Endometrium (tissue), 2 donors: Measurements from ENCODE around the gene CDHR2.
"Not testable (repeated sequence)": the region's sequence is repeated elsewhere in the genome, so short reads cannot be mapped to it uniquely, and the experiment has no call there.

Experiments used
- FAIRE-seq: peaks from 2 replicates; lab custom pipeline; 2012; peaks lifted over from hg19 to GRCh38; lab: Jason Lieb, UNC
- donor health status: control.
- donor health status: control.

The CDHR2 gene

GRCh38 chr5:176542135-176542595, 7.0 kb upstream of the CDHR2 start:
- no peak for FAIRE-seq

GRCh38 chr5:176542596-176543427, 6.3 kb upstream of the CDHR2 start:
- no peak for FAIRE-seq

- FAIRE-seq = no peak
Observed at GRCh38 chr5:176543428-176544182, 5.5 kb upstream of the CDHR2 start.

GRCh38 chr5:176545388-176545736, 3.8 kb upstream of the CDHR2 start:
- FAIRE-seq = no peak

- FAIRE-seq = no peak
Observed at GRCh38 chr5:176545737-176546509, 3.2 kb upstream of the CDHR2 start.

- FAIRE-seq = no peak
Observed at GRCh38 chr5:176547802-176548201, 1.3 kb upstream of the CDHR2 start.

- FAIRE-seq = no peak
Observed at GRCh38 chr5:176549871-176550270, 729 bp downstream of the CDHR2 start.

GRCh38 chr5:176550275-176550831, 1.2 kb downstream of the CDHR2 start:
- no peak for FAIRE-seq

GRCh38 chr5:176550937-176551336, 1.8 kb downstream of the CDHR2 start:
- not testable (repeated sequence) for FAIRE-seq

- FAIRE-seq = no peak
Observed at GRCh38 chr5:176552332-176552869, 3.3 kb downstream of the CDHR2 start.

- no peak for FAIRE-seq
Observed at GRCh38 chr5:176553260-176554085, 4.3 kb downstream of the CDHR2 start.

GRCh38 chr5:176557846-176558245, 8.7 kb downstream of the CDHR2 start:
- FAIRE-seq = no peak

- no peak for FAIRE-seq
Observed at GRCh38 chr5:176559683-176560082, 10.5 kb downstream of the CDHR2 start.

- FAIRE-seq = no peak
Observed at GRCh38 chr5:176560364-176560763, 11.2 kb downstream of the CDHR2 start.

- no peak for FAIRE-seq
Observed at GRCh38 chr5:176561259-176561658, 12.1 kb downstream of the CDHR2 start.

GRCh38 chr5:176562189-176562588, 13.0 kb downstream of the CDHR2 start:
- no peak for FAIRE-seq

- FAIRE-seq = no peak
Observed at GRCh38 chr5:176564002-176564401, 14.9 kb downstream of the CDHR2 start.

GRCh38 chr5:176565760-176566288, 16.7 kb downstream of the CDHR2 start:
- FAIRE-seq = no peak

- no peak for FAIRE-seq
Observed at GRCh38 chr5:176568657-176569056, 19.5 kb downstream of the CDHR2 start.

GRCh38 chr5:176570044-176570443, 20.9 kb downstream of the CDHR2 start:
- no peak for FAIRE-seq
